Stimulated activated CD4-positive, alpha-beta T cell treated with anti-CD3 and anti-CD28 coated beads, Interleukin-12 subunit alpha, Interleukin-12 subunit beta, amount 100 ng/mL, for 4 hours (primary cell): ENCODE data around the gene NRXN2.

Experiments
- DNase-seq: peaks from one replicate; pipeline ENCODE4 v3.0.0-alpha.2; 2020

The NRXN2 gene

DNA sequence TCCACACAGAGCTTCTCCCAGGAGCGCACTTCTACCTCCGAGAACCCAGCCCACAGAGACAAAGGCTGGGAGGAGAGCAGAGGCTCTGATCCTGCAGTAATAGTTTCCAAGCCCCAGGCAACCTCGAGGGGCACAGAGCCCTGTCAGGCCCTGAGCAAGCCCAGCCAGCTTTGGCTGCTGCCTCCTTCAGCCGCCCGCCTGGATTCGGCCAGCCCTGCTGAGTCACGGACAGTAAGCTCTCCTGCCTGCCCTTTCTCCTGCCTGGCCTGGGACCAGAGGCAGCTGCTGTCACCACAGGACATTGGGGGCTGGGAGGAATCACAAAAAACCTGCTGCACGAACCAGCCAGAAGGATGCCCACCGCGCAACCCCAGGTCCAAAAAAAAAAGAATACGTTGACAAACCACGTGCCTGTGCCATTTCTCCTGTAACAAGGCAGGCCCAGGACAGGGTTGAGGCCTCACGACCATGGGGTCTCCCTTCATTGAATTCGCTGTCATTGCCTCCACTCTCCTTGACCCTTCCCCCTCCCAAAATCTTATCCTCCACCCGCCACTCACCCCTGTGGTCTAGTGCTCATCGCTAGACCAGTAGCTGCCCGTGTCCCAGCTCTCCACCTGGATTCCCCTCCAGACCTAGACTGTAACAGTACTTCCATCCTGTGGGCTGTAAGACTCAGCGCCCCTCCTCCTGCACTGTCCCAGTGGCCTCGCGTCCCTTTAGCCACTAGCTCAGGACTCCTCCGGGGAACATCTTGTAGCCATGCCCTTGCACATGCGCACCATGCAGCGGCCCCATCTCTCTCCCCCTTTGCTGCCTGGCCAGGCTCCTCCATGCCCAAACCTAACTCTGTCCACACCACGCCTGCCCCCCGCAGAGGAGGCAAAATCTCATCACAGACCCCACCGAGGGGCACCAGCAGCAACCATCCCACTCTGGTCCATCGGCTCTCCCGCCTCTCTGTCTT lies 139.4 kb downstream of the NRXN2 start:
- DNase-seq: no peak

DNA sequence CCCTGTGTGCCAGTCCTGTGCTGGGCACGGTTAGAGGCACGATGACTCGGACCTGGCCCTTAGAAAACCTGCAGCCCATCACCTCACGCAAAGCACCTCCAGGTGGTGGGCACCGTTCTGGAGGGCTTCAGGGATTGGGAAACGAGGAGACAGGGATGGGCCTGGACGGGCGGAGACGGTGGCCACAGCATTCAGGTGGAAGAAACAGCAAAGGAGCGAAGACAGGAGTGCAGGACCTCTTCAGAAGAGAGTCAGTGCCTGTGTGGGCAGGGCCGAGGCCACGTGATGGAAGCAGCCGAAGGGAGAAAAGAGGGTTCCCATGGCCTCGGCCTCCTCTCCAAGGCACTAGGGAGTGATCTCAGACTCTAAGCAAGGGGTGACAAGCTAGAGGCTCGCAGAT lies 140.1 kb downstream of the NRXN2 start:
- DNase-seq: no peak

DNA sequence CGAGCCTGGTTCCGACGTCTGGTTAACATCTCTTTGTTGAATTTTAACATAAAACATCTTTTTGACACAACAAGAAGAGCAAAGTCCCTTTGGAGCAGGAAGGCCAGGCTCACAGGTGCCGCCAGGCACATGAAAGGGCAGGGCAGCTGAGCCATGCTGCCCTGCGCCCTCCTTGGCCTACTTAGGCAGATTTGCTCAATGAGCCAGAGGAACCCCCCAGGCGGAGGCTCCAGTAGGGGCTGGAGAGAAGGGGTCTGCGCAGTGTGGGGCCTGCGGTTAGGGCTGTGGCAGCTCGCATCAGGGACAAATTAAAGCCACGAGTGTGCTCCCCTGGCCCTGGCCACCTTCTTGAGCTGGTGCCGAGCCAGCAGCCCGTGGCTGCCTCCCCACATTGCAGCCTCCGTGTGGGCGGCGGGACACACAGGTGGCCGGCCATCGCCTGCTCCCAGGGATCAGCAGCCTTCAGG lies 141.9 kb downstream of the NRXN2 start:
- no peak for DNase-seq

DNA sequence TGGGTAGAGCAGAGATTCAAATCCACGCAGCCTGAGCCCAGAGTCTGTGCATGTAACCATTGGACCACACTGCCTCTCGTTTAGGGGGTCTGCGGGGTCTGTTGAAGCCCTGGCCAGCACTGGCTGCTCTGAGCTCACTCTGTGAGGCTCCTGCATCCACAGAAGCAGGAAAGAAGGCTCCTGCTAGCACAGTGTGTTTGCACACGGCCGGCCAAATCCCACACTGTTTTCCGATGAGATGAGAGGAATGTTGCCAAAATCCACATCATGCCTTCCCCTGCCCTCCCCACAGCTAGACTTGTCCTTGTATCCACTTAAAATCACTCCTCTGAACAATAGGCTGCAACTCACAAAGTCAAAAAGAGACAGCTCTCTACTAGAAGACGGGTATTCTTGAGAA lies 142.6 kb downstream of the NRXN2 start:
- DNase-seq: no peak

DNA sequence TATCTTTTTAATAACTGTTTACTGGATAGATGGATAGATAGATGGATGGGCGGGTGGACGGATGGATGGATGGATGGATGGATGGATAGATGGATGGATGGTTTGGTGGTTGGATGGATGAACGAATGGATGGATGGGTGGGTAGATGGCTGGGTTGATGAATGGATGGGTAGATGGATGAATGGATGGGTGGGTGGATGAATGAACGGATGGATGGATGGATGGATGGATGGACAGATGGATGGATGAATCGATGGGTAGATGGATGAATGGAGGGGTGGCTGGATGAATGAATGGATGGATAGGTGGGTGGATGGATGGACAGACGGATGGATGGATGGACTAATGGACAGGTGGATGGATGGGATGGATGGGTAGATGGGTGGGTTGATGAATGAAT lies 145.8 kb downstream of the NRXN2 start:
- no peak for DNase-seq

DNA sequence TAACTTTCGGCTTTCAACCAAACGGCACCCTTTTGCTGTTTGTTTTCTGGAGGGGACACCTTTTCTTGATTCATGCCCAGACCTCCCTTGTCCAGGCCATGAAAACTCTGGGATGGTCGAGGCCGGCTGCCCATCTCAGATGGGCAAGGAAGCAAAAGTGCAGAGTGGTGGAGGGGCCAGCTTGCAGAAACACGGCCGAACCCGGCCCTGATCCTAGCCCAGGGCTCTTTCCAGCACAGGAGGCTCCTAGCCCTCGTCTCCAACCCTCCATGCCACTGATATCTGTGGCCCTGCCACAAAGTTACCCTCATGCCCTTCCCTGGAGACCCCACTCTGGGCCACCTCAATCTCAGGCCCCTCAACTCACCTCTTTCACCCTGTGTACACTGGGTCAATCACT lies 150.9 kb downstream of the NRXN2 start:
- no peak for DNase-seq

DNA sequence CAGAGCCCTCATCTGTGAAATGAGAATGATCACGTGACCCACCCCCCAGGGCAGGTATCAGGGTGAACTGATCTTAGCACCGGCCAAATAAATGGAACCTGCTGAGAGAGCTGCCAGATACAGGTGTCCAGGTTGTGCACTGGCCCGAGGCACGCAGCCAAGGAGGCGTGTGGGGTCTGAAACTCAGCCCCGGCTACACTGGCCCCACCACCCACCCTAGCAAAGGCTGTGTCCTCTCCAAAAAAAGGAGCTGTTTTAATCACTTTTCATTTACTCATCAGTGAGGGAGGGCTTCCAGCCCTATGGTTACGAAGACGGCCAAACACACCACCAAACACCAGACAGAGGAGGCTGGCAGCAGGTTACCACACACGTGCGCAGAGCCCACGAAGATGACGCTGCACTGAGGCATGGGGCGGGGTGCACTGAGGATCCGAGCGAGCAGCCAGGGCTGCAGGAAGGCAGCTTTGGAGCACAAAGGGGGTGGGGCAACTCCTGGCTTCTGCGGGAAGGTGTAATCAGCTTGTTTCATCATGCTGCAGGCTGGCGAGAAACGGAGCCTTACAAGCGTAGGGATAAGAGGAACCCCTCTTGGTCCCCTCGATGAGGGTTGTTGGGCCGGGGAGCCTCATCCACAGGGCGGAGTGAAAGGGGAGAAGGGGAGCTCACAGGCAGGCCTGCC lies 151.4 kb downstream of the NRXN2 start:
- DNase-seq: no peak

DNA sequence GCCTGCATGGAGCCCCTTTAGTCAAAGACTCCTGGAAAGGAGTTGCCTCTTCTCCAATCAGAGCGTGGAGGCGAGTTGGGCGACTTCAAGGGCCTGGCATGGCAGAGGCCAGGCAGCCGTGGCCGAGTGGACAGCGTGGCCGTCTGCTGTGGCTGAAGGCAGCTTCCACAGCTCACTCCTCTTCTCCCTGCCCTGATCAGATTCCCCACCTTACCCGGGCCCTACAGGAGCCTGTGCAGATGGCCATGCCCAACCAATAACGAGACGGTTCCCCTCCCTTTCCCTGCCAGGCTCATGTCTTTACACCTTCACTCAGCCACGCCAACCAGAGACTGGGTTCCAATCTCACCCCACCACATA lies 152.0 kb downstream of the NRXN2 start:
- DNase-seq: no peak

DNA sequence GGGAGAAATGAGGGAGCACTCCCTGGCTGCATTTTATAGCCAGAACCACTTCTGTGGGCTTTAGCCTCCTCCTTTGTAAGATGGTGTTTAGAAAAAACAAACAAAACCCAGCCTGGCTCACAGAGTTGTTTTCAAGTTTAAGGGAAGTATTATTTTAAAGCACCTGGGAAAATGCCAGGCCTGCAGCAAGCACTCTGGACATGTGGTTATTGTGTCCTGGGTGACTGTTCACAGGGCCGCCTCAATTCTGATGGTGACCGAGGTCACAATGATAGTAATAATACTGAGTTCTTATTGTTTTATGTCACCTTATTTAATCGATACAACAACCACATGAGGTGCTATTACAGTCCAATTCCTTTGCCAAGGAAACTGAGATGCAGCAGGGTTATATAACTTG lies 152.7 kb downstream of the NRXN2 start:
- no peak for DNase-seq

DNA sequence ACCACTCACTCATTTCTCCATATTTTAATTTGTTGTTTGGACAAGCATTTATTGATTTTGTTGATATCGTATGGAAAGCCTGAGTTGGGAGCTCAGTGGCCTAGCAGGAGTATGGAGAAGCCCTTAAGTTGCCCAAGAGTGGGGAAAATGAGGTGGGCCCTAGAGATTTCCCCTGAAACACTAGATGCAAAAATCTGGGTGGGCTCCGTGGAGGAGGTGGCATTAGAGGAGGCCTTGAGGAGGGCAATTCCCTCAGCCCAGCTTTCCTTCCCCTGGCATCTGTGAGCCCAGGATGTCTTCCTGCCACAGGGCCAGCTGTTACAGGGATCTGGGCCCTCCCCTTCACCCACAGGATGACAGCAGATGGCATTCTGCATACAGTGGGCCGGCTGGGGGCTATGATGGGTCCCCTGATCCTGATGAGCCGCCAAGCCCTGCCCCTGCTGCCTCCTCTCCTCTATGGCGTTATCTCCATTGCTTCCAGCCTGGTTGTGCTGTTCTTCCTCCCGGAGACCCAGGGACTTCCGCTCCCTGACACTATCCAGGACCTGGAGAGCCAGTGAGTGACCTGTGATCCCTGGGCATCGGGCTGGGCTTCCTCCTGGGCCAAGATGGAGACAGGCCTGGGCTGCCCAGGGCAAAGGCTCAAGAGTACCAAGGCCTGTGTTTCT lies 153.6 kb downstream of the NRXN2 start:
- DNase-seq: no peak

DNA sequence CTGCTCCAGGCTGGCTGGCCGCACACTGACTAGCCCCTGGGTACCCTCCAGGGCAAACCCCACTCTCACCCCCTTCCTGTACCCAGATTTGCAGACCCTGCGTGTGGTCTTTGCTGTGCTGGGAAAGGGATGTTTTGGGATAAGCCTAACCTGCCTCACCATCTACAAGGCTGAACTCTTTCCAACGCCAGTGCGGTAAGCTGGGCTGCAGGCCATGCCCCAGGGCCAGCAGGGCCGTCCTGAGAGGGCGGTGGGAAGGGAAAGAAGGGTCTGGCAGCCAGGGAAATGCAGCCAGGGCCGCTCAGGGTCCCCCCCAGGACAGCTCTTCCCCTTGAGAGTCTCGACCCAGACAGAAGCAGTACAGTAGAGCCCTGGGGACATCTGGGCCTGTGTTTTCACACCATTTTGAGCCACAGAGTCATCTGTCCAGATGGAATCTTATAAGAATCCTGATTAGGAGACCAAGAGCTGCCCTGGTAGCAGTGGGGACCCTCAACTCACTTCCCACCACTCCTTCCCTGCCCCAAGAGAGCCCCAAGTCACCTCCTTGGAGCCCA lies 154.3 kb downstream of the NRXN2 start:
- no peak for DNase-seq

DNA sequence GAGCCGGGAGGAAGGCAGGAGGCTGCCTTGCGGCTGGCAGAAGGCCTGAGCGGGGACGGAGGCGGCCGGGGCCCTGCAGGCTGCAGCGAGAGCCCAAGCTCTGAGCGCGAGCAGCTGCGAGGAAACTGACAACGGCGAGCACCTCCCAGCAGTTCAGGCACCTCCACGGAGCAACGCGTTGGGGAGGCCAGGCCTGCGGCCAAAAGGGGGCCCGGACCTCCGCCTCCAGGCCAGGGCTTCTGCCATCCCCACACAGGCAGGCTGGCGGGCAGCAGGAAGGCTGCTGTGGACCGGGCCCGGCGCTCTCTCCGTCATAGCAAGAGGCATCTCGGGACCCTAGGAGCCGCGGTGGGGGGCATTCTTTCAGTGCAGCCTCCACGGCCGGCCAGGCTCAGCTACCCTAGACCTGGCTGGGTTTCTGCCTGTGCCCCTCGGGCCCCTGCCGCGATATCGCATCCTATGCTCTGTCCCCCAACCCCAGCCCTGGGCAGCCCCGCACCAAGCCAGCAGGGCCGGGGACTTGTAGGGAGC lies 154.9 kb downstream of the NRXN2 start:
- DNase-seq: no peak

DNA sequence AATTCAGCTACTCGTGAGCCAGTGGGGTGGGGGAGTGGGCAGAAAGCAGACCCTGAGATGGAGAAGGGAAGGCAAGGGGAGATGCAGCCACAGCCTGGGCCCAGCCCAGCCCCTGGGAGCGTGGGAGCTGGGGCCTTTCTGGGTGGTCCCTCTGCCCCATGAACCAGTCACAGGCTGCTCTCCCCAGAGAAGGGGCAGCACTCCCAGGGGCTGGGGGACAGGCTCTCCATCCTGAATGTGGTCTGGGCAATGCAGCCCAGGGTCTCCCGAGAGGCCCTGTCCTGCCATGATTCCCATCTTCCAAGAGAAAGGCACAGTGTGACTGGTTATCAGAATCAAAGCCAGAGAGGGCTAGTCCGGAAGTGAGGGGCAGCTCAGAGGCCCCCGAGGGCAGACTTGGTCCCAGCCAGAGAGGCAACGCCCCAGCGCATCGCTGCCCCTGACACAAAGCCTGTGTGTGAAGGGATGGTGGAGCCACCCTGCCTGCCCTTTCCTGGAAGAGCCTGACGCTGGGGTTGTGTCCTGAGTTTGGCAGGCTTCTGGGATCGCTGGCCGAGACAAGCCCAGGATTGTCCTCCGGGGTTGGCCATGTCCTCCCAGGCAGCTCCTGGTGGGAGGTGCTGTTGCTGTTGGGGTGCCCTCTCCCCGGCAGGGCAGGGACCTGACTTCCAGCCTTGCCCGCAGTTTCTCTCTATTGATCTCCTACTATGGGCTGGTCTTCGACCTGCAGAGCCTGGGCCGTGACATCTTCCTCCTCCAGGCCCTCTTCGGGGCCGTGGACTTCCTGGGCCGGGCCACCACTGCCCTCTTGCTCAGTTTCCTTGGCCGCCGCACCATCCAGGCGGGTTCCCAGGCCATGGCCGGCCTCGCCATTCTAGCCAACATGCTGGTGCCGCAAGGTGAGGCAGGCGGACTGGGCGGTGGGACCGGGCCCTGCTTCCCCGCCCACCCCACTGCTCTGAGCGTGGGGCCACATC lies 155.8 kb downstream of the NRXN2 start:
- DNase-seq: no peak

DNA sequence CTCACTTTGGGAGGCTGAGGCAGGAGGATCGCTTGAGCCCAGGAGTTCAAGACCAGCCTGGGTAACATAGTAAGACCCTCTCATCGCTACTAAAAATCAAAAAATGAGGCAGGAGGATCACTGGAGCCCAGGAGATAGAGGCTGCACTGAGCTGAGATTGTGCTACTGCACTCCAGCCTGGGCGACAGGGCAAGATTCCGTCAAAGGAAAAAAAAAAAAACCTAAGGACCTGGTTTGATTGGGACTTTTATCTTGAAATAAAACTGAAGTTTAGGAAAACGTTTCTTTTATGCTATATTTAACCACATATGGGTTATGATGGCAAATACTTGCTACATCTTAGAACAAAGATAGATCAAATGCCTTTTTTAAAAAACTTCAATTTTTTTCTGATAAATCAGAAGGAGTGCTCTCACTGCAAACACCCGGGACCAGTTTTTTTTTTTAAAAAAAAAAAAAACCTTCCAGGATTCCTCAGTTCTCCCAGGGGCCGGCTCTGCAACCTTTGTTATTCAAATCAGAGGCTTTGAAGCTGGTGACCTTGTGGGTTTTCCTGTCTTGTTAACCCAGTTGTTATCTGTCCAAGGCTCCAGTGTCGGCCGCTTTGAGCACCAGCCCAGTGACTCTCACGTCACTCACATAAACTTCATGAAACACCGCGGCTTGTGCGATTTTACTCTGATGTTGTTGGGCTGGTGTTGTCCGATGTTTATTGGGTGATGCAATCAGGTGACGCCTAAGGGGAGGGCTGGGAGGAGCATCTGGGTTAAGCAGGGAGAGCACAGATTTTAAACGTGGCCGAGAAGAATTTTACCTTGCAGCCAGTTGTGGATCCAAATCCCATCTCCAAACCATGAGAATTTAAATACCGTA lies 156.7 kb downstream of the NRXN2 start:
- DNase-seq: peak; percentile 6

DNA sequence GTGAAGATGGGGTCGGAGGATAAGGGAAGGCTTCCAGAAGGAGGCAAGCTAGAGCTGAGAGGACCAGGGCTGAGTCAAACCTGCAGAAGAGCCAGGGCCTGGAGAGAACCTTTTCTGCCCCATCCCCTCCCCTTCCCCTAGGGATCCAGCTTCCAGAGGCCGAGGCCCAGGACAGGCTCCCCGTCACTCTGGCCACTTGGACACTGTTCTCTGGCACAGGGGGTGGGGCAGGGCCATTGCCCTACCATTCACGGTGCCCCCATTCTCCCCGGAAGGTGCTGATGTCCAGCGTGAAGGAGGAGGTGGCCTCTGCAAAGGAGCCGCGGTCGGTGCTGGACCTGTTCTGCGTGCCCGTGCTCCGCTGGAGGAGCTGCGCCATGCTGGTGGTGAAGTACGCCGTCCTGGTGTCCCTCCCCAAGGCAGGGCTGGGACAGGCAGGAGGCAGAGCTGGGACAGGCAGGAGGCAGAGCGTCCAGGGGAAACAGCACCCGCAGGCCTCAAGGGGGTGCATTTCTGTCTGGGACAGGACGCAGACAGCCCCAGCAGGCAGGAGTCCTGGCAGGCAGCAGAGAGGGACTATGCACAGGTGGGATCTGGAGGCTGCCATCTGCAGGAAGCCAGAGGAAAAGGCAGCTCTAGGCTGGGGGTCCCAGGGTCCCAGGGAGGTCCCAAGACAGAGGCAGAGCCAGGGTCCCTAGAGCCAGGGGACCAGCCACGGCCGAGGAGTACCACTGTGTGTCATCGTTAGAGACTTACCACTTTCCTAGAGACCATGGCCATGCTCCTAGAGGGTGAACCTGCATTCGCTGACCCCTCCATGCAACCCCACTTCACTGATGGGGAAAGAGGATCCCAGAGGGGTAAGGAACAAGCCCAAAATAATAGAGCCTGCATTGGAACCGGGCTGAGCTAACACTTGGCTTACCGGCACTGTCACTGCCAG lies 157.8 kb downstream of the NRXN2 start:
- no peak for DNase-seq

DNA sequence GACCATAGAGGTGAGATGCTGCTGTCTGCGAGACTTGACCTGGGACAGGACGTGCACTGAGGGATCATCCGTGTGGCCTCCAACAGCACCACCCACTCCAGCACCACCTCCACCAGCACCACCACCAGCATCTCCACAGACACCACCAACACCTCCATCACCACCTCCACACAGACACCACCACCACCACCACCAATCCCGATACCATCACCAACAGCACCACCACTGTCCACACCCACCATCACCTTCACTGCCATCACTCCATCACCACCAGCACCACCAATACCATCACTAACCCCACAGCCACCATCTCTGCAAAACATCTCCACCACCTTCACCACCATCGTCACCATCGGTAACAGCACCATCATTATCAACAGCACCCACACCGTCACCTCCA lies 158.6 kb downstream of the NRXN2 start:
- no peak for DNase-seq

DNA sequence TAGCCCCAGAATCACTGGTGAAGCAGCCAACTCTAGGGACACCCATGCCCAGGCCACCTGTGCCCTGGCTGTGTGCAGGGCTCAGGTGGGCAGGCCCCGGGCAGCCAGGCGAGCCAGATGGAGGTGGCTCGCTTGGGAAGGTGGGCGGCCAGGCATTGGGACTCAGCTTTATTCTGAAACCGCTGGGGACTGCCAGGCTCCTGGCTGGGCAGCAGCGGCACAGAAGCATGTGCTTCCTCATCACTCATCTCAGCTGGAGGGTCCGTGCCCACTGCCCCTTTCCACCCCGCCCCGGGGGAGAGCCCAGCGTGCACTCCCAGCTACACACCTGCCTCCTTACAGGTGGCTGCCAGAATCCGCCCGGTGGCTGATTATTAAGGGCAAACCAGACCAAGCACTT lies 159.0 kb downstream of the NRXN2 start:
- DNase-seq: no peak

DNA sequence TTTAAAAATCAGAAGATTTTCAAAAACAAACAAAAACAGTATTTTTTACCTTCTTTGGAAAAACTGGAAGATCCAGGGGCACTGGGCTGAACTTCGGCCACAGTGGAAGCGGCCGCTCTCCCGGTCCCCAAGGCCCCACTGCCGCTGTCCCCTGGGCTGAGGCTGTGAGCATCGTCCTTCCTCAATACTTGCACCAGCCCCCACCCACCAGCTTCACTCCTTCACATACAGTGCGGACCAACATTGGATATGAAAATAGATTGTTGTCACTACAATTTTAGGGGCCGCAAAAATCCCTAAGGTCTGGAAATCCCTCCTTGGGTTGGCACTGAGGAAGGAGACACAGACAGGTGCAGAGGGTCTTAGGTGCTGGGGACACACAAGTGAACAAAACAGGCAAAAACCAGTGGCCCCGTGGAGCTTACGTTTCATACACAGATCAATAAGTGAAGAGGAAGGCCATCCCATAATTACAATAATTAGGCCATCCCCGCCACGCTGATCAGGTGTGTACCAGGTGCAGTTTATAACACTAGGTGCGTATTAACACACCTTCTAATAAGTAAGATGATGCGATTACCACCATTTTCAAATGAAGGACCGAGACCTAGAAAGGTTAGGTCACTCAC lies 160.2 kb downstream of the NRXN2 start:
- DNase-seq: no peak
